OCI-LY1 (cell line): ENCODE results near the gene CYSRT1.

Experiments
- H2AFZ ChIP-seq: fragments of 200-600 bp; sonication (generic), shearing (Covaris generic); 2 replicates; pipeline ENCODE4 v1.6.0; 2014; ENCODE audit warnings: antibody characterized with exemption, mild to moderate bottlenecking, low read length
- H3F3A ChIP-seq: fragments of 200-600 bp; sonication (generic), shearing (Covaris generic); 2 replicates; pipeline ENCODE4 v1.6.0; 2014; ENCODE audit warnings: mild to moderate bottlenecking, antibody characterized with exemption, low read length, moderate library complexity; ENCODE audit not compliant: insufficient read depth
- H3K27ac ChIP-seq: fragments of 200-600 bp; sonication (generic); 2 replicates; pipeline ENCODE4 v1.5.1; 2014; ENCODE audit warnings: low read length, mixed run types, mild to moderate bottlenecking, low read depth; ENCODE audit not compliant: poor library complexity, severe bottlenecking
- H3K27me3 ChIP-seq: fragments of 200-600 bp; sonication (generic); 2 replicates; pipeline ENCODE4 v1.6.0; 2014; ENCODE audit warnings: antibody characterized with exemption, mild to moderate bottlenecking, low read length, moderate library complexity; ENCODE audit not compliant: insufficient read depth
- H3K36me3 ChIP-seq: fragments of 200-600 bp; sonication (generic); 2 replicates; pipeline ENCODE4 v1.6.1; 2014; ENCODE audit warnings: mild to moderate bottlenecking, antibody characterized with exemption, low read length, moderate library complexity, mixed read lengths; ENCODE audit not compliant: insufficient read depth
- H3K4me1 ChIP-seq: fragments of 200-600 bp; sonication (generic); 2 replicates; pipeline ENCODE4 v1.5.1; 2014; ENCODE audit warnings: mild to moderate bottlenecking, low read length, moderate library complexity; ENCODE audit not compliant: insufficient read depth, severe bottlenecking
- H3K4me2 ChIP-seq: fragments of 200-600 bp; sonication (generic), shearing (Covaris generic); 2 replicates; pipeline ENCODE4 v1.6.1; 2014; ENCODE audit warnings: low read length
- H3K4me3 ChIP-seq: fragments of 200-600 bp; sonication (generic); 2 replicates; pipeline ENCODE4 v1.5.1; 2014; ENCODE audit warnings: low read length, low read depth, mild to moderate bottlenecking, mixed read lengths; ENCODE audit not compliant: poor library complexity, severe bottlenecking
- H3K79me2 ChIP-seq: fragments of 200-600 bp; shearing (Covaris generic); 2 replicates; pipeline ENCODE4 v1.6.1; 2016; ENCODE audit warnings: mixed run types, low read length, mixed read lengths; ENCODE audit not compliant: insufficient read depth
- H3K9ac ChIP-seq: fragments of 200-600 bp; sonication (generic), shearing (Covaris generic); 2 replicates; pipeline ENCODE4 v1.6.1; 2014; ENCODE audit warnings: mild to moderate bottlenecking, low read length, mixed read lengths
- H3K9me2 ChIP-seq: fragments of 200-600 bp; sonication (generic), shearing (Covaris generic); 2 replicates; pipeline ENCODE4 v1.6.1; 2014; ENCODE audit warnings: low read depth, mild to moderate bottlenecking, low read length, mixed read lengths
- H3K9me3 ChIP-seq: fragments of 200-600 bp; shearing (Covaris generic); 2 replicates; pipeline ENCODE4 v1.6.1; 2014; ENCODE audit warnings: low read length, mixed read lengths
- H4K20me1 ChIP-seq: fragments of 200-600 bp; sonication (generic), shearing (Covaris generic); 2 replicates; pipeline ENCODE4 v1.6.0; 2016; ENCODE audit warnings: mild to moderate bottlenecking, low read length; ENCODE audit not compliant: insufficient read depth
- CTCF ChIP-seq: fragments of 200-600 bp; sonication (generic), shearing (Covaris generic); IDR thresholded peaks from 2 replicates; pipeline ENCODE4 v1.5.1; 2017; ENCODE audit warnings: mild to moderate bottlenecking, antibody characterized with exemption, low read length, moderate library complexity, mixed read lengths
- EZH2 ChIP-seq: fragments of 200-600 bp; sonication (generic), shearing (Covaris generic); IDR thresholded peaks from 2 replicates; pipeline ENCODE4 v1.8.0; 2017; ENCODE audit warnings: borderline replicate concordance, mixed run types, mild to moderate bottlenecking, antibody characterized with exemption, low read length, moderate library complexity, mixed read lengths

Gene CYSRT1

GRCh38 chr9:137271696-137272076 lies 46.7 kb downstream of the CYSRT1 start:
- peaks cover 75% of the 10 kb centered on the region for H3K4me1 ChIP-seq
- no peaks in the 10 kb centered on the region for H3K27me3 ChIP-seq
- no peaks in the 10 kb centered on the region for H3K9me3 ChIP-seq
- no peaks in the 10 kb centered on the region for H3F3A ChIP-seq
- no peaks in the 10 kb centered on the region for H3K9me2 ChIP-seq
- H3K79me2 ChIP-seq, result no peaks in the 10 kb centered on the region
- no peak overlapping the region for H2AFZ ChIP-seq
- H3K4me2 ChIP-seq, result no peak overlapping the region
- H4K20me1 ChIP-seq, result no peaks in the 10 kb centered on the region
- no peak overlapping the region for H3K4me3 ChIP-seq
- H3K27ac ChIP-seq, result peak overlapping the region; percentile 68
- no peak overlapping the region for H3K9ac ChIP-seq
- TF ChIP-seq EZH2 (no peak), CTCF (no peak)
- H3K36me3 ChIP-seq, result peaks cover 40% of the 10 kb centered on the region

- peaks cover 39% of the 10 kb centered on the region for H3K36me3 ChIP-seq
- H3K4me3 ChIP-seq, result no peak overlapping the region
- H3F3A ChIP-seq, result no peaks in the 10 kb centered on the region
- no peaks in the 10 kb centered on the region for H3K79me2 ChIP-seq
- no peaks in the 10 kb centered on the region for H3K9me3 ChIP-seq
- no peaks in the 10 kb centered on the region for H3K27me3 ChIP-seq
- H3K9me2 ChIP-seq, result no peaks in the 10 kb centered on the region
- no peak overlapping the region for H3K4me2 ChIP-seq
- no peak overlapping the region for H3K9ac ChIP-seq
- H3K4me1 ChIP-seq, result peaks cover 75% of the 10 kb centered on the region
- H4K20me1 ChIP-seq, result no peaks in the 10 kb centered on the region
- no peak overlapping the region for H3K27ac ChIP-seq
- H2AFZ ChIP-seq, result no peak overlapping the region
- TF ChIP-seq EZH2 (no peak), CTCF (no peak)
Observed at GRCh38 chr9:137272241-137273094, 47.5 kb downstream of the CYSRT1 start.

- TF ChIP-seq EZH2 (no peak), CTCF (no peak)
- H3K36me3 ChIP-seq, result peaks cover 34% of the 10 kb centered on the region
- peaks cover 75% of the 10 kb centered on the region for H3K4me1 ChIP-seq
- no peak overlapping the region for H3K9ac ChIP-seq
- H3K9me2 ChIP-seq, result no peaks in the 10 kb centered on the region
- H3K27ac ChIP-seq, result no peak overlapping the region
- H3K4me2 ChIP-seq, result no peak overlapping the region
- no peak overlapping the region for H3K4me3 ChIP-seq
- no peaks in the 10 kb centered on the region for H3K79me2 ChIP-seq
- no peak overlapping the region for H2AFZ ChIP-seq
- no peaks in the 10 kb centered on the region for H3K9me3 ChIP-seq
- H3K27me3 ChIP-seq, result no peaks in the 10 kb centered on the region
- H3F3A ChIP-seq, result no peaks in the 10 kb centered on the region
- no peaks in the 10 kb centered on the region for H4K20me1 ChIP-seq
Observed at GRCh38 chr9:137273095-137273490, 48.1 kb downstream of the CYSRT1 start.
